ENCODE results near the gene BSCL2. TPM values are rescaled to one million over a fixed set of nuclear protein-coding genes. Genes with fewer than 3 reads are reported as not detected.
"Not testable (repeated sequence)": the region's sequence is repeated elsewhere in the genome, so short reads cannot be mapped to it uniquely, and the experiment has no call there.

The BSCL2 gene
- polyA plus RNA-seq, 3 donors = 45.9 to 61.7 (median 46.3) TPM

DNA sequence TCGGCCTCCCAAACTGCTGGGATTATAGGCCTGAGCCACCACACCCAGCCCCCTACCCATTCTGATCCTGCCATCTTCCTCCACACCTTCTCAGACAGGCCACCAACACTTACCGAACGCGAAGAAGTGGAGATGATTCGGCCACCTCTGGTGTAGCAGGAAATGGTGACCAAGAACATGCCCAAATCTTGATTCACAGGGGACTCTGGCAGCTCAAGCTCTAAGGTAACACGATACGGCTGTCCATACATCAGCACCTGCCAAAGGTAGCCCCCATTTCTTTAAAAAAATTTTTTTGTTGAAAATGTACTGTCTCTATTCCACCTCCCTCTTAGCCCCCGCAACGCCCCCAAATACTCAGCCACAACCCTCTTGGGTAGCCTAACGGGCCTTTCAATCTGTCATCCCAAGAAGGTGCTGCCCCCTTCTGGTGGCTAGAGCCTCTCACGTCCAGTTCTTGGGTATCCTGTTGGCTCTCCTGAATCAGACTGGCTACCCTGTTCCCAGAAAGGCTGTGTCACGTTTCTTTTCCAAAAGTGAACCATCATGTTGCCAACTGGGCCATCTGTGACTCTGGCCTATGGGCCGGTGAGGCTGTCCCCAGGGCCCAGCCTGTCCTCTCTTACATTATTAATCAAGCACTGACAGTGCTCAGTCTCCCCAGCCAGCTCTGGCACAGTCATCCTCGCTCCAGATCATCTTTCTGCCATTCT lies 12.6 kb downstream of the BSCL2 start:
- WGBS, 3 donors = 39 to 55% (median 42%) methylated on average over 14 of the region's 14 CpGs
- no peak overlapping the region for H3K27ac ChIP-seq (ENCODE audit: low read depth, low read length)

DNA sequence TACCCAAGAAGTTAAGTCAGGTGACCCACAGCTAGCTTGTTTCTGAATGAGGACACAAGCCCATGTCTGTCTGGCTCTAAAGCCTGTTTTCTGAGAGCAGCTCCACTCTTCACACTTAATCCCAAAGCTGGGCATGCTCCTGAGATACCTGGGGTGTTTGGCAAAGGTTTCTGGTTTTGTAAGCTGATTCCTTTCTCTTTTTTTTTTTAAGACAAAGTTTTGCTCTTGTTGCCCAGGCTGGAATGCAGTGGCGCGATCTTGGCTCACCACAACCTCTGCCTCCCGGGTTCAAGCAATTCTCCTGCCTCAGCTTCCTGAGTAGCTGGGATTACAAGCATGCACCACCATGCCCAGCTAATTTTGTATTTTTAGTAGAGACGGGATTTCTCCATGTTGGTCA lies 13.6 kb downstream of the BSCL2 start:
- 71 to 100% (median 90%) methylated on average over 3 to 4 of the region's 4 CpGs for WGBS, 3 donors
- H3K27ac ChIP-seq (ENCODE audit: low read depth, low read length) = not testable (repeated sequence)

DNA sequence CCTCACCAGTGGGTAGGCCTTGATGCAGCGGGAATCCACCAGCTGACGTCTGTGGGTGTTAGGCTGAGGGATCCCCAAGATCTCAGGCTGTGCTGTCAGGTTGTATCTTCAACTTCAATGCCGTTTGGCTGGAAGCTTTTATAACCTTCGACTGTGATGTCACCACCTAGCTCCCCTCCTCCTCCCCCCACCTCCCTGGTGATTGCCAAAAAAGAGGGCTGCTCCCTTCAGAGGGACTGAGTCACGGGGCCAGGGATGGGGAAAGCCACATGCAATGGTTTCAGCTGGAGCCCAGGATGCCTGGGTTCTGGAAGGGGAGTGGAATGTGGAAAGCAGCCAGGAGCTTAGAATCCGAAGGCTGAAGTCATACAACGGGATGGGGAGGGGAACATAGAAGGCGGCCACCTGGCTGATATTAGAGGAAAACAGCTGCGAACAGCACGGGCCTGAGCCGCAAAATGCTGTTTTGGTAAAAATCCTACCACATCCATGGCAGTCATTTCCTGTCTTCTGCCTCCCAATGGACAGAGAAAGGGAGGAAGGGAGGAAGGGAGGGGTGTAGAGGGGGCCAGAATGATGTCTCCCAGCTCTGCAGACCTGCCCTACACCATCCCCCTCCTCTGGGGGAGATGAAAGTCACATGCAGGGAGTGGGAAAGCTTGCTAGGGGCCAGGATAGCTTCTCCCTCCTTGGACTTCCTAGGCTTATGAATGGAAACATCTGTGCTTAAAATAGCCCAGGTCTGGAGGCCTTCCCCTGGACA lies 17.6 kb downstream of the BSCL2 start, which contains the start of gene LRRN4CL:
Gene LRRN4CL, minus strand, starts transcription at position 110 of the 763 bp plus-strand sequence. CDS start 1,022 bp downstream, outside the sequence.
- 44 to 46% (median 45%) methylated on average over 11 of the region's 11 CpGs for WGBS, 3 donors
- H3K27ac ChIP-seq (ENCODE audit: low read depth, low read length) = no peak within 1 kb of the TSS

DNA sequence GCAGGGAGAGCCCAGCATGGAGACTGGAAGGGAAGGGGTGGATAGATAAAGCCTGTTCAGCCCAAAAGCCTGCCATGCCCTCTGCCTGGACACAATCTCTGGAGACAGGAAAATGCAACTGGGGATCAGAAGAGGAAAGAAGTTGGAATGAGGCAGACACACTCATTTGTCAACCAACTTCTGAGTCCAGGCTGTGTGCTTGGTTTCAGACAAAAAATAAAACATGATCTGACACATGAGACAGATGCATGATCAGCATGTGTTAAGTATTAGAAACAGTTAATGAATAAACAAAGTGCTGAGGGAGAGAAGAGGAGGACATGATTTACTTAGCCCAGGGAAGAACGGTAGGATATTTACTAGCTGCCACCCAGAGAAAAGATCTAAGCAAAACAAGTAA lies 18.7 kb downstream of the BSCL2 start:
- no peak overlapping the region for H3K27ac ChIP-seq (ENCODE audit: low read depth, low read length)
- WGBS, 3 donors = 16 to 61% (median 45%) methylated on average over 1 of the region's 1 CpG

DNA sequence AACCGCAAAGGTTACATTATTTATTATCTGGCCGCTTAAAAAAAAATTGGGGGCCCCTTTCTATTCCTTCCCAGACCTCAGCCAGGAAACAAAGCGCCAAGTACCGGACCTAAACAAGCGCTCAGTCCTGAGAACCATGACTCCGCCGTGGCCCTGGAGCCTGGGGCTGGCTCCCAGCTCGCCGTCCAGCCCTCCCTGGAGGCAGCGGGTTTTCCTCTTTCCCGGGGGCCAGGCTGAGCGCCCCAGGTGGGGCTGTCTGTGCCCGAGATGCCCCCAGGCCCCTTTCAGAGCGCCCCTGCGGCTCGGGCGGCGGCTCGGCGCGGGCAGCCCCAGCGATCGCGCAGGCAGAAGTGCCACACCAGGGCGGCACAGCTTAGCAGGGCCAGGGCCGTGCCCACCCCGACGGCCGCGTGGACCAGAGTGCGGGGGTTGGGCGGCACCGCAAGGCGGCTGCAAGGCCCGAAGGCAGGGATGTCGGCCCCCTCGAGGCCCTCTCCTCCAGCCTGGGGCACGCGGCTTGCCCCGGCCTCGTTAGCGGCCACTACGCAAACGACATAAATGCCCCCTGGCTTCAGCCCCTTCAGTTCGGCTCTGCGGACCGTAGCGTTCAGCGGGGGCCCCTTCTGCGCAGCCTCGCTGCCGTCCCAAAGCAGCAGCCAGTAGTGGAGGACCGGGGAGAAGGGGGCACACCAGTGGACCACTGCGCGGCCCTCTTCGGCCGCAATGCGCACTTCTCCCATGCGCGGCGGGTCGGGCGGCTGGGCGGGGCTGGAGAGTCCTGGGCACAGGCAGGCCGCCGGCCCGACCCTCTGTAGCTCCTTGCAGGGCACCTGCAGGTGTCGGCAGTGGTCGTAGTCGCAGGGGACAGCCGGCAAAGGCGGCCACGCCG lies 19.5 kb downstream of the BSCL2 start:
- H3K27ac ChIP-seq (ENCODE audit: low read depth, low read length) = no peak overlapping the region
- WGBS, 3 donors = 37 to 44% (median 40%) methylated on average over 70 to 74 of the region's 74 CpGs

DNA sequence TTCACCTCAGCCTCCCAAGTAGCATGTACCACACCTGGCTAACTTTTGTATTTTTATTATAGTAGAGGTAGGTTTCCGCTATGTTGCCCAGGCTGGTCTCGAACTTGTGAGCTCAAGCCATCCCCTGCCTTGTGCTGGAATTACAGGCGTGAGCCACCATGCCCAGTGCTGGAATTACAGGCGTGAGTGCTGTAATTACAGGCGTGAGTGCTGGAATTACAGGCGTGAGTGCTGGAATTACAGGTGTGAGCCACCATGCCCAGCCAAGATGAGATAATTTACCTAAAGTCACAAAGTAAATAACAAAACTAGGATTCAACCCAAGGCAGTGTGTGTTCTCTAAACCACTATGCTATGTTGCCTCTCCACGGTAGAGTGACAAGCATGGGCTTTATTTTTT lies 24.7 kb downstream of the BSCL2 start:
- no peak overlapping the region for H3K27ac ChIP-seq (ENCODE audit: low read depth, low read length)
- WGBS, 3 donors = 64 to 95% (median 84%) methylated on average over 7 of the region's 7 CpGs

DNA sequence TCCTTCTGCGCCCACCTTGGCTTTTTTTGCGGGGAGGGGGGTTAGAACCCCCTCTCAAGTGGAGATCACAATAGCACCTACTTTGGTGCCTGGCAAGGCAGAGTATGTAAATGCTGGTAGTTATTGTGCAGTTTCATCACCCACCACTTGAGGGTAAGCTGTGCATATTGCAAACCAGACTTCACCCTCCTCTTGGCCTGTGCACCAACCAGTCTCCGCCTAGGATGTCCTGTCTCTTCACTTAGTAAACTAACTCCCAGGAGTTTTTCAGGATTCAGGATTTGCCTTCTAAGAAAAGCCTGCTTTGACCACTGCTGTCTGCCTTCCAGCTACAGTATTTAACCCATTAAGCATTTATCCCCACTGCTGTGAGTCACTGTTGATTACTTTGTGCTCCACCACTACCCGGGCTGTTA lies 26.4 kb downstream of the BSCL2 start:
- no peak overlapping the region for H3K27ac ChIP-seq (ENCODE audit: low read depth, low read length)
- 36 to 40% (median 39%) methylated on average over 4 of the region's 4 CpGs for WGBS, 3 donors

DNA sequence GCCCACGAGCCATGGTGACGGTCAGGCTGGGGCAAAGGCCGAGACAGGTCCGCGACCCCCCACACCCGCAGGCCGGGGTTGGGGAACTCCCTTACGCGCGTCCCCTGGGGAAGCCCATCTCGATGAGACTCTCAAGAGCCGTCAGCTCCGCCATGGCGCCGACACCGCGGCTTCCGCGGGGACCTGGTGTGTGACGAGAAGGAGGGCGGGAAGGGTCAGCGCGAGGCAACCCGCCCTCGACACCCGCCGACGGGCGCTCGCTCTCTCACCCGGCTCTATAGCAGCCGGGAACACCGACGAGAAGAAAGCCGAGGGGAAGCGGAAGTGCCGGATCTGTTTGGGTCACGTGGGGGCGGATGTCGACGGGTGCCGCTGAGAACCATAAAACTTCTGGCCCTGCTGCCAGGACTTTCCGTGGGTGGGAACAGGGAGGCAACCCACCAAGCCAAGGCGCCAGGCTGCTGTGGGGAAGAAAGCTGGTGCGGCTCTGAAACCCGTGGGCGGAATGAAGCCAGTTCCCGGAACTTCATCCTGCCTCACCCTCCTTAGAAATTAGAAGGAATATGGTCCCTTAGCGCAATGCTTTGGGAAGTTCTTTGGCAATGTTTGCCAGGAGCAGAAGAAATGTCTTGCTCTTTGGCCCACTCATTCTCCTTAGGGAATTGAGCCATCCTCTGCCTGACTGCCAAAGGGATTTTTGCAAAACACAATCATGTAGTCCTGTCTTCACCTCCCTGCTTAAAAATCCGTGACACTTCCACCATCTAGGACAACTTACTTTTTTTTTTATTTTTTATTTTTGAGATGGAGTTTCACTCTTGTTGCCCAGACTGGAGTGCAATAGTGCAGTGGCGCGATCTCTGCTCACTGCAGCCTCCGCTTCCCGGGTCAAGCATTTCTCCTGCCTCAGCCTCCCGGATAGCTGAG lies 28.2 kb downstream of the BSCL2 start, which contains the start of gene UBXN1:
Gene UBXN1, minus strand, starts transcription at position 304 of the 927 bp plus-strand sequence. Its CDS starts 150 bp downstream, at position 154.
- peak within 1 kb of the TSS; percentile 68 for H3K27ac ChIP-seq (ENCODE audit: low read depth, low read length)
- WGBS, 3 donors = 4 to 7% (median 5%) methylated on average over 43 to 55 of the region's 55 CpGs

DNA sequence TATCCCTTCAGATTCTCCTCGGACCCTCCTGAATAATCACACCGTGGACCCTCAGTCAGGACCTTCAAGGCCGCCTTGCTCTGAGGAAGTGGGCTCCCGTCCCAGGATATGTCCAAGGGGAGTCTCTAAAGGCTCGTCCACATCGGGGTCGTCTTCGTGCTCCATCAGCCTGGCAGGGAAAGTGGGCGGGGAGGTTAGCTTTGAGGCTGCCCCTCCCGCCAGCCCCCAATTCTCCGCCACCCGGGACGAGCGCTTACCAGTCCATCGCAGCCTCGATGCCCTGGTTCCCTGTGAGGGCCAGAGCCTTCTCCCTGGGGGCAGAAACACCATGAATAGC lies 28.8 kb downstream of the BSCL2 start:
- 3 to 5% (median 4%) methylated on average over 16 of the region's 16 CpGs for WGBS, 3 donors
- peak overlapping the region; percentile 68 for H3K27ac ChIP-seq (ENCODE audit: low read depth, low read length)

DNA sequence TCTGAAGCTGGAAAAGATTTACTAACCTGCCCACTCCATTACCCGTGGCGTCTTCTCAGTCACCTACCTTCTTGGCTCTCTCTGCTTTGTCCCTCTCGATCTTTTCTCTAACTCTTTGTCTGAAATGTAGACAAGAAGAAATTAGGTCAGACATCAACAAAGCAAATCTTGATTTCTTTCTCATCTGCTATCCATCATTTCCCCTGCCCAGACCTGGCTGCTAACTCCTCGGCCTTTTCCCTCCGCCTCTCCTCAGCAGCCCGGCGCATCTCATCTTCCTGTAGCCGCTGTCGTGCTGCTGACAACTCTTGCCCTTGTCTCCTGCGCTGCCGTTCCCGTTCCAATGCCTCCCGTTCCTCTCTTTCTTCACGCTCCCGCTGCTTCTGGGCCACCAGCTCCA lies 29.5 kb downstream of the BSCL2 start:
- WGBS, 3 donors = 78 to 81% (median 80%) methylated on average over 15 of the region's 15 CpGs
- no peak overlapping the region for H3K27ac ChIP-seq (ENCODE audit: low read depth, low read length)

DNA sequence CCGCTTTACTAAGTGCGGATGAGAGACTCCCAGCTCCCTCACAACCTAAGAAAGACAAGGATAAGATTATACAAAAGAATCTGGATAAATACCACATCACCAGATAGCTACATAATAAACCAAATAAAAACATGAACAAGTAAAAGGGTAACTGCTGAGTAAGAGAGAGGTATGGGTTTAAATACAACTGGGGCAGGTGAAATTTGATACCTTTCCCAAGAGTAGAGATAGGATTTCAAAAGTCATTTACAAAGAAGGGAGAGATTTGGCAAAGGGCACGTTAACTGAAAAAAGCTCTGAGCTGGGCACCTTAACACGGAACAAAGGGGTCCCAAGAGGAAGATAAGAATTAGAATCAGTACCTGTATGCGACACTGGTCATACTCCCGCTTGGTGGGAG lies 30.1 kb downstream of the BSCL2 start:
- WGBS, 3 donors = 70 to 82% (median 77%) methylated on average over 6 of the region's 6 CpGs
- no peak overlapping the region for H3K27ac ChIP-seq (ENCODE audit: low read depth, low read length)

DNA sequence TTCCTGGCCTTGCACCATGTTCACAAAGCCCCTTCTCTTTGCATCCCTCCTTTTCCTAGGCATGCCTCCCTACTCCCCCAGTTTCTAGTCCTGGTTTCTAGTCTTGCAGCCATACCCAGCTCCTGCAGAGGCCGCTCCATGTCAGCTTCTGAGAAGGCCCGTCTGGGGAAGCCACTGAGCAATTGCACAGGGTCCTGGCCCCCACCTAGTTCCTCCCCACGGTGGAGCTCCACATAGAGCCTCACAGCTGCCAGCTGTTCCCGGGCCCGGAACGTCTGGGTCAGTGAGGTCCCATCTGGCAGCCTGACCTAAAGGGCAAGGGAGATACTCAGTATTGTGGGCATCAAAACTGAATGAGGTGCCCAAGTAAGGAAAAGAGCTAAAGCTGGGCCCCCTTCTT lies 30.5 kb downstream of the BSCL2 start:
- 26 to 57% (median 53%) methylated on average over 6 of the region's 6 CpGs for WGBS, 3 donors
- H3K27ac ChIP-seq (ENCODE audit: low read depth, low read length) = no peak overlapping the region

DNA sequence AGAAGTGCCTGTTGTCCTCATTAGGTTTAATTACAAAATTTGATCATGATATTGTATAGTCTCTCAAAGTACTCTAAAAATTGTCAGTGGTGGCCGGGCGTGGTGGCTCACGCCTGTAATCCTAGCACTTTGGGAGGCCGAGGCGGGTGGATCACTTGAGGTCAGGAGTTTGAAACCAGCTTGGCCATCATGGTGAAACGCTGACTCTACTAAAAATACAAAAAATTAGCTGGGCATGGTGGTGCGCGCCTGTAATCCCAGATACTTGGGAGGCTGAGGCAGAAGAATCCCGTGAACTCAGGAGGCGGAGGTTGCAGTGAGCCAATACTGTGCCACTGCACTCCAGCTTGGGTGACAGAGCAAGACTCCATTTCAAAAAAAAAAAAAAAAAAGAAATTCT lies 31.8 kb downstream of the BSCL2 start:
- WGBS, 3 donors = 89 to 98% (median 92%) methylated on average over 10 of the region's 10 CpGs

DNA sequence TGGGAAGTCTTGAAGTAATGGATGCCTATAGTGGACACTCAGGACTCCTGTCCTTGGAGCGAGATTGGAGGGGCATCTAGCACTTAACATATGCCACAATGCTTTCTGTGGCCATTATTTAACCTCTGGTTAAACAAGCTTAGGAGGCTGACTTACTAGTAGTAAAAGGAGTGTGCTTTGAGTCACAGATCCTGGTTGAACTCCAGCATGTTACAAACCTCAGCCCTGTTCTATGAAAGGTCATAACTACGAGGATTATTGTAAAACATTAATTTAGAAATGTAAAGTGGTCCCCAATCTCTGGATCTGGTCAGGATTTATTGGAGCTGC lies 34.1 kb downstream of the BSCL2 start:
- H3K27ac ChIP-seq (ENCODE audit: low read depth, low read length) = no peak overlapping the region
- 75 to 82% (median 80%) methylated on average over 2 of the region's 2 CpGs for WGBS, 3 donors

More for the DNA sequence above, 31.8 kb downstream of the BSCL2 start:
- not testable (repeated sequence) for H3K27ac ChIP-seq (ENCODE audit: low read depth, low read length)

DNA sequence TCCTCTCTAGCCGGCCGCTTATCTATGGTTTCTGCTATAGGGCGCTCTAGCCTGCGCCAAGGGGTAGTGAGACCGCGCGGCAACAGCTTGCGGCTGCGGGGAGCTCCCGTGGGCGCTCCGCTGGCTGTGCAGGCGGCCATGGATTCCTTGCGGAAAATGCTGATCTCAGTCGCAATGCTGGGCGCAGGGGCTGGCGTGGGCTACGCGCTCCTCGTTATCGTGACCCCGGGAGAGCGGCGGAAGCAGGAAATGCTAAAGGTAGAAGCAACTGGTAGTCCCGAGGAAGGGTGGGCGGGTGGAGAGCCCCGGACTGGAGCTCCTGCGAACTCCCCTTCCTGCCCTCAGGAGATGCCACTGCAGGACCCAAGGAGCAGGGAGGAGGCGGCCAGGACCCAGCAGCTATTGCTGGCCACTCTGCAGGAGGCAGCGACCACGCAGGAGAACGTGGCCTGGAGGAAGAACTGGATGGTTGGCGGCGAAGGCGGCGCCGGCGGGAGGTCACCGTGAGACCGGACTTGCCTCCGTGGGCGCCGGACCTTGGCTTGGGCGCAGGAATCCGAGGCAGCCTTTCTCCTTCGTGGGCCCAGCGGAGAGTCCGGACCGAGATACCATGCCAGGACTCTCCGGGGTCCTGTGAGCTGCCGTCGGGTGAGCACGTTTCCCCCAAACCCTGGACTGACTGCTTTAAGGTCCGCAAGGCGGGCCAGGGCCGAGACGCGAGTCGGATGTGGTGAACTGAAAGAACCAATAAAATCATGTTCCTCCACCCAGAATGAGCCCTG lies 35.4 kb downstream of the BSCL2 start, which contains the start of the genes LBHD1 and UQCC3:
Gene LBHD1, minus strand, starts transcription at position 660 of the 782 bp plus-strand sequence. CDS start 2,236 bp downstream, outside the sequence.
Gene UQCC3, plus strand, starts transcription at position 66 of the 782 bp plus-strand sequence. Its CDS starts 73 bp downstream, at position 139.
- peak within 1 kb of the TSS; percentile 62 for H3K27ac ChIP-seq (ENCODE audit: low read depth, low read length)
- WGBS, 3 donors = 0 to 1% (median 0%) methylated on average over 58 to 59 of the region's 59 CpGs

DNA sequence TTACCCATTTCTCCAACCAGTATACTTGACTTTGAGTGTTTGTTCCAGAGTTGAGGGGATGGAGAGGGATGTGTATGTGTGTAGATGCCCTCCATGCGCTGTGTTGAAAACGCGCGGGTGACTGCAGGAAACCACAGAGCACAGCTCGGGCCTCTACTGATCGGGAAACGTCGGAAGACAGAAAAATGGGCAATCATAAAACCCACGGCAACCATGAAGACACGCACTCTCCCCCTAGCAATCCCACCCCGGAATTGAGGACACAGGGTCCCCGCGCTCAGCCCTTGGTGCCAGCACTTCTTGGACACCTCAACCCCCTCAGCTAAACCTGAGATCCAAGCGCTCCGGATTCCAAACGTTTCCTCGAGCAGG lies 36.0 kb downstream of the BSCL2 start:
- 0% methylated on average over 17 of the region's 17 CpGs for WGBS, 3 donors

More for the DNA sequence above, 36.0 kb downstream of the BSCL2 start:
- peak overlapping the region; percentile 62 for H3K27ac ChIP-seq (ENCODE audit: low read depth, low read length)
